Activated CD8-positive, alpha-beta memory T cell treated with anti-CD3 and anti-CD28 coated beads for 36 hours (primary cell): Measurements from ENCODE around the gene ATG4D. TPM values are rescaled to one million over a fixed set of nuclear protein-coding genes. Genes with fewer than 3 reads are reported as not detected.
"Not testable (repeated sequence)": the region's sequence is repeated elsewhere in the genome, so short reads cannot be mapped to it uniquely, and the experiment has no call there.

Experiments used
- CTCF ChIA-PET: fragments of 350-600 bp; sonication (Branson Sonifier 250); formaldehyde crosslinking; loops from one replicate; lab custom pipeline; 2021; ENCODE audit warnings: antibody characterized with exemption; lab: Charles Lee
- POLR2A ChIA-PET: fragments of 350-600 bp; sonication (Branson Sonifier 250); formaldehyde crosslinking; loops from one replicate; lab custom pipeline; 2021; ENCODE audit warnings: antibody characterized with exemption; lab: Charles Lee
- total RNA-seq, 2 experiments: library from RNA; stranded (reverse); gene quantifications; one replicate each; pipeline ENCODE4 v1.2.3, GENCODE V29; 2021

The ATG4D gene
- total RNA-seq, 2 experiments from 2014 or later, result 34.5 to 36.8 TPM

- ChIA-PET POLR2A (interaction anchor here (1.5 kb wide), 1 partner anchor 35 kb away, joined by 4 read pairs; no protein-coding TSS in a partner anchor), CTCF (interaction anchor here (0.9 to 1.7 kb wide), 5 partner anchors 10 to 182 kb away, joined by 3 to 8 read pairs (median 5); no protein-coding TSS in a partner anchor)
These were observed 26.3 kb upstream of the ATG4D start, which contains the start of gene S1PR5 for GRCh38 chr19:10517361-10517759. S1PR5 (minus strand) TSS chr19:10517447; CDS start chr19:10515011, 2,436 bp downstream.

GRCh38 chr19:10517760-10518443, 25.8 kb upstream of the ATG4D start:
- CTCF ChIA-PET, result interaction anchor here (0.9 to 1.7 kb wide), 5 partner anchors 10 to 182 kb away, joined by 3 to 6 read pairs (median 3); no protein-coding TSS in a partner anchor
- POLR2A ChIA-PET, result no interaction called here

GRCh38 chr19:10518444-10519361, 25.0 kb upstream of the ATG4D start:
- ChIA-PET POLR2A (no interaction called here), CTCF (interaction anchor here (0.9 to 1.3 kb wide), 2 partner anchors 23 to 181 kb away, joined by 3 read pairs; no protein-coding TSS in a partner anchor)

- ChIA-PET CTCF (interaction anchor here (1.1 kb wide), 1 partner anchor 62 kb away, joined by 3 read pairs; no protein-coding TSS in a partner anchor), POLR2A (no interaction called here)
These were observed 24.3 kb upstream of the ATG4D start for GRCh38 chr19:10519421-10519820.

- ChIA-PET POLR2A (interaction anchor here (0.6 kb wide), 1 partner anchor 92 kb away, joined by 4 read pairs; no protein-coding TSS in a partner anchor), CTCF (interaction anchor here (0.6 to 1.1 kb wide), 4 partner anchors 11 to 60 kb away, joined by 3 to 4 read pairs (median 3); no protein-coding TSS in a partner anchor)
These were observed 22.9 kb upstream of the ATG4D start for GRCh38 chr19:10520652-10521318.

GRCh38 chr19:10521461-10522171, 22.1 kb upstream of the ATG4D start:
- POLR2A ChIA-PET, result interaction anchor here (0.6 kb wide), 1 partner anchor 93 kb away, joined by 4 read pairs; no protein-coding TSS in a partner anchor
- CTCF ChIA-PET, result interaction anchor here (0.6 kb wide), 1 partner anchor 26 kb away, joined by 3 read pairs; no protein-coding TSS in a partner anchor

GRCh38 chr19:10523135-10523636, 20.5 kb upstream of the ATG4D start:
- ChIA-PET POLR2A (no interaction called here), CTCF (interaction anchor here (0.8 kb wide), 2 partner anchors 38 to 58 kb away, joined by 3 read pairs; no protein-coding TSS in a partner anchor)

GRCh38 chr19:10525636-10526035, 18.1 kb upstream of the ATG4D start:
- CTCF ChIA-PET, result interaction anchor here (1.4 kb wide), 1 partner anchor 55 kb away, joined by 3 read pairs; no protein-coding TSS in a partner anchor
- POLR2A ChIA-PET, result no interaction called here

GRCh38 chr19:10526887-10527286, 16.8 kb upstream of the ATG4D start:
- CTCF ChIA-PET, result interaction anchor here (0.6 kb wide), 1 partner anchor 1350 kb away, joined by 4 read pairs; no protein-coding TSS in a partner anchor
- POLR2A ChIA-PET, result not testable (repeated sequence)

GRCh38 chr19:10532457-10532856, 11.2 kb upstream of the ATG4D start:
- ChIA-PET POLR2A (interaction anchor here (0.7 kb wide), 1 partner anchor 326 kb away, joined by 6 read pairs; no protein-coding TSS in a partner anchor), CTCF (interaction anchor here (1.1 kb wide), 1 partner anchor 9 kb away, joined by 3 read pairs; no protein-coding TSS in a partner anchor)

- CTCF ChIA-PET, result interaction anchor here (0.8 to 1.0 kb wide), 2 partner anchors 29 to 153 kb away, joined by 3 to 4 read pairs; no protein-coding TSS in a partner anchor
These were observed 9.9 kb upstream of the ATG4D start for GRCh38 chr19:10533646-10534386.

GRCh38 chr19:10535613-10536012, 8.1 kb upstream of the ATG4D start:
- POLR2A ChIA-PET, result interaction anchor here (0.6 to 0.7 kb wide), 2 partner anchors 17 to 19 kb away, joined by 3 to 4 read pairs; no protein-coding TSS in a partner anchor
- CTCF ChIA-PET, result interaction anchor here (0.6 to 1.8 kb wide), 4 partner anchors 19 to 109 kb away, joined by 3 to 5 read pairs (median 5); no protein-coding TSS in a partner anchor

More at GRCh38 chr19:10533646-10534386, 9.9 kb upstream of the ATG4D start:
- POLR2A ChIA-PET, result no interaction called here

- CTCF ChIA-PET, result interaction anchor here (0.9 kb wide), 1 partner anchor 107 kb away, joined by 3 read pairs; no protein-coding TSS in a partner anchor
- POLR2A ChIA-PET, result interaction anchor here (0.5 to 0.6 kb wide), 2 partner anchors 121 to 222 kb away, joined by 3 read pairs; no protein-coding TSS in a partner anchor
These were observed 6.0 kb upstream of the ATG4D start for GRCh38 chr19:10537668-10538067.

- POLR2A ChIA-PET, result interaction anchor here (0.5 to 0.6 kb wide), 2 partner anchors 120 to 222 kb away, joined by 3 read pairs; no protein-coding TSS in a partner anchor
- CTCF ChIA-PET, result interaction anchor here (0.8 kb wide), 1 partner anchor 33 kb away, joined by 3 read pairs; no protein-coding TSS in a partner anchor
These were observed 5.3 kb upstream of the ATG4D start for GRCh38 chr19:10538204-10538983.

GRCh38 chr19:10539016-10539415, 4.7 kb upstream of the ATG4D start:
- POLR2A ChIA-PET, result not testable (repeated sequence)
- CTCF ChIA-PET, result interaction anchor here (0.7 to 0.8 kb wide), 2 partner anchors 34 to 163 kb away, joined by 3 read pairs; no protein-coding TSS in a partner anchor
